Islet precursor cell (in vitro differentiated cells): ENCODE measurements around the gene ARHGEF35.
"Not testable (repeated sequence)": the region's sequence is repeated elsewhere in the genome, so short reads cannot be mapped to it uniquely, and the experiment has no call there.

Source experiments
- DNase-seq: peaks from one replicate; pipeline ENCODE4 v3.0.0-alpha.2; 2018

Gene ARHGEF35

GRCh38 chr7:144178380-144179164 is 17.1 kb downstream of the ARHGEF35 start:
- not testable (repeated sequence) for DNase-seq

DNA sequence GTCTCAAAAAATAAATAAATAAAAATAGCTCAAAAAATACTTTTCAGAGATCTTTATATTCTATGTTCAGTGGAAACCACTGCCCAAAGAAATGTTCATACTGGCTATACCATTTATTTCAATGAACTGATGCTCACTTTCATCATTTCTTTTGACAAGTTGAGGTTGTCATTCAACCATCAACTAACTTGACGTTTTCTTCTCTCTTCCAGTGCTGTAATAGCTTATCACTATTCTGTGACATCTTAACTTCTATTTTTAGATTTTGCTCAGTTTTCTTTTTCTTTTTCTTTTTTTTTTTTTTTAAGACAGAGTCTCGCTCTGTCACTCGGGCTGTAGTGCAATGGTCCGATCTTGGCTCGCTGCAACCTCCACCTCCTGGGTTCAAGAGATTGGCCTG is 21.0 kb downstream of the ARHGEF35 start:
- DNase-seq: no peak

GRCh38 chr7:144171594-144172350 is 23.9 kb downstream of the ARHGEF35 start:
- DNase-seq: not testable (repeated sequence)

GRCh38 chr7:144164784-144165183 is 30.8 kb downstream of the ARHGEF35 start:
- no peak for DNase-seq

- DNase-seq: no peak
Measured at GRCh38 chr7:144158861-144159260, 36.8 kb downstream of the ARHGEF35 start.

- no peak for DNase-seq
Measured at GRCh38 chr7:144148224-144148827, 47.3 kb downstream of the ARHGEF35 start.

GRCh38 chr7:144144426-144144825 is 51.2 kb downstream of the ARHGEF35 start:
- DNase-seq: no peak

DNA sequence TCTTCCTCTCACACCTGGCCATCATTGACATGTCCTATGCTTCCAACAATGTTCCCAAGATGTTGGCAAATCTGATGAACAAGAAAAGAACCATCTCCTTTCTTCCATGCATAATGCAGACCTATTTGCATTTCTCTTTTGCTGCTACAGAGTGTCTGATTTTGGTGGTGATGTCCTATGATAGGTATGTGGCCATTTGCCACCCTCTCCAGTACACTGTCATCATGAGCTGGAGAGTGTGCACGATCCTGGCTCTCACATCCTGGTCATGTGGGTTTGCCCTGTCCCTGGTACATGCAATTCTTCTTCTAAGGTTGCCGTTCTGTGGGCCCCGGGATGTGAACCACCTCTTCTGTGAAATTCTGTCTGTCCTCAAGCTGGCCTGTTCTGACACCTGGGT is 53.4 kb downstream of the ARHGEF35 start:
- DNase-seq: no peak

GRCh38 chr7:144137501-144137900 is 58.1 kb downstream of the ARHGEF35 start:
- DNase-seq: no peak
